BE2C (cell line): Measurements from ENCODE around the gene POC1B.
A peak's percentile ranks its signal among the peaks of the same experiment; 100 is the strongest.

Experiments used
- DNase-seq: peaks from one replicate; pipeline ENCODE4 v3.0.0-alpha.2; 2020
- H3K27me3 ChIP-seq: fragments of 250-450 bp; sonication (Bioruptor Pico); 2 replicates; pipeline ENCODE4 v1.5.1; 2020; ENCODE audit warnings: mild to moderate bottlenecking
- H3K36me3 ChIP-seq: fragments of 250-450 bp; sonication (Bioruptor Pico); 2 replicates; pipeline ENCODE4 v1.5.1; 2020; ENCODE audit warnings: mild to moderate bottlenecking
- H3K4me1 ChIP-seq: fragments of 250-450 bp; sonication (Bioruptor Pico); 2 replicates; pipeline ENCODE4 v1.5.1; 2020
- H3K4me3 ChIP-seq: 2 replicates; pipeline ENCODE4 v1.5.1; 2011; ENCODE audit warnings: low read depth, low read length
- H3K9me3 ChIP-seq: fragments of 250-450 bp; sonication (Bioruptor Pico); 2 replicates; pipeline ENCODE4 v1.5.1; 2020
- CTCF ChIP-seq: IDR thresholded peaks from 2 replicates; pipeline ENCODE4 v1.5.1; 2012; ENCODE audit warnings: mild to moderate bottlenecking, low read depth, low read length

Gene POC1B

DNA sequence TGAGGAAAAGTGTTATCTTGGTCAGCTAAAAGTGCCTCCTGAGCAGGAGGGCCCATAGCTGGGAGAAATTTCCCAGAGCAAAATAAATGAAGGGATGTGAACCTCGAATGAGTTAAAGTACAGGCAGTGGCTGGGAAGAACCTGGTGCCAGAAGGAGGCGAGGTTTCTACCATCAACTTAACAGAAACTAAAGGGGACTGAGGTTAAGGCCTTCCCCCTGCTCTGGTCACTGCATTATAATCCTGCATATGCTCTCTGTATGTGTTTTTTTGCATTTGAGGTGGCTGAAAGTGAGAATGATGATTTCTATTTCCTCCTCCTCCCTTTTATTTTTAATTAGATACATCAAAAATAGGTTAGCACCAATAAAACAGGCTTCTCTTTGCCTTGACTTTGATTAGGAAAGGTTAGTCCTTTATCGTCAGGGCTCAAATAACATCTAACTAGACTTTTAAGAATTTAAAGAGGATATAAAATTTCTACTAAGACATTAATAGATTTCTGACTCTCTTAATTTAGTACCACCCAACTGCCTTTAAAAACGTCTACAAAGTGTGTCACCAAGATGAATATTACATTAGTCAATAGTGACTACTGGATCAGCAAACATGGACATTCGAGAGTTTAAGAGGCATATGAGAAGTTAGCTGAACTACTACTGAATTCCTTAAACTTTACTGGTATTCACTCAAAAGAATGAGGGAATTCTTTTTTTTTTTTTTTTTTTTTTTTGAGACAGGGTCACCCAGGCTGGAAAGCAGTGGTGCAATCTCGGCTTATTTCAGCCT is 50.5 kb downstream of the POC1B start:
- Histone ChIP-seq H3K4me1 (no peaks in the 10 kb centered on the region), H3K4me3 (no peak overlapping the region), H3K36me3 (no peaks in the 10 kb centered on the region), H3K9me3 (no peaks in the 10 kb centered on the region), H3K27me3 (no peaks in the 10 kb centered on the region)
- no peak for DNase-seq
- TF ChIP-seq CTCF, result no peak

GRCh38 chr12:89474615-89475014 is 51.2 kb downstream of the POC1B start:
- Histone ChIP-seq H3K36me3 (no peaks in the 10 kb centered on the region), H3K9me3 (no peaks in the 10 kb centered on the region), H3K4me3 (no peak overlapping the region), H3K27me3 (no peaks in the 10 kb centered on the region), H3K4me1 (no peaks in the 10 kb centered on the region)
- DNase-seq, result no peak
- no peak for TF ChIP-seq CTCF

DNA sequence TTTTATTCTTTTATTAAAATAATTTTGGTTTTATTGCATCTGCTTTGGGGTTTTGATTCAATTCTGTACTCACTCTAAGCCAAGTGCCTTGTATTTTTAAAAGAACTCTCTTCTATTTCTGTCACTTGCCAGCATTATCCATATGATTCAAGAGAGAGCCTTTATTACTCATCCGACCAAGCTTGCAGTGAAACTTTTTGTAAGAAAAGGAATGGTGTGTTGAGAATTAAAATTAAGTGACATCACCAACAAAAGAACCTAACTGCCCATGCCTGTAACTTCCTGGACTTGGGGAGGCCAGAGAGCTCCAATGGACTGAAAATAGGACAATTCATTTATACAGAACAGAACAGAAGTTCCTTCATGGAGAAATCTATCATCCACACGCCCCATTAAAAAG is 53.3 kb downstream of the POC1B start:
- H3K4me1 ChIP-seq, result no peaks in the 10 kb centered on the region

DNA sequence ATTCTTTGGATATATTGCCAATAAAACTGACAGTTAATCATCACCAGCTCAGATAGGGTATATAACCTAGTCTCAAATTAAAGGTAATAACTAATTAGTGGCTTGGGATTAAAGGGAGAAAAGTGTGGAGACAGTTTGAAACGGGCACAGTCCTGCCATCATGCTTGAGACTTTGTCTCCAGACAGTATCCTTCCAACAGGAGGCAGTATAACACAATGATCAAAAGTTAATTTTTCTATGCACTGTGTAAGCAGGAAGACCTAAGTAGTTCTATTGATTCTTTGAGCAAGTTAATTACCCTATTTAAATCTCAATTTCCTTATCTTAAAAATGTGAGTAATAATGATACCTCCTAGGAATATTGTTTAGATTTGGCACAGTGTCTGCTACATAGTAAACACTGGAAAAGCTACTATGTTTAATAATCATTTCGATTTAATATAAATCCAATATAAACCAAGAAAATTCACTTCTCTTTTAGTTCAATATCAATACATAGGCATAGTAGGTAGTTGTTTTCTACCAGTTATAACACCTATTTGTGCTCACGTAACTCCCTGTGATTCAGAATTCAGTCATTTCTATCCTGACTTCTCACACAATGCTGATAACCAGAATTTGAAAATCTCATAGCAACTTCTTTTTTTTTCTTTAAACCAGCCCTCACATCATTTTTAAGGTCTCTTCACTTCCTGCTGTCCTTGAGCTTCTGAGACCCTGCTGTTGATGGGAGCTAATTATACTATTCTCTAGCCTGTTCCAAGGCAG is 54.9 kb downstream of the POC1B start:
- Histone ChIP-seq H3K4me3 (no peak overlapping the region), H3K27me3 (no peaks in the 10 kb centered on the region), H3K9me3 (no peaks in the 10 kb centered on the region), H3K36me3 (no peaks in the 10 kb centered on the region), H3K4me1 (no peaks in the 10 kb centered on the region)
- TF ChIP-seq CTCF, result peak; percentile 78
- DNase-seq, result no peak

More for the DNA sequence above, 53.3 kb downstream of the POC1B start:
- Histone ChIP-seq H3K9me3 (no peaks in the 10 kb centered on the region), H3K36me3 (no peaks in the 10 kb centered on the region), H3K27me3 (no peaks in the 10 kb centered on the region), H3K4me3 (no peak overlapping the region)
- DNase-seq, result no peak
- TF ChIP-seq CTCF, result no peak

GRCh38 chr12:89469361-89469760 is 56.5 kb downstream of the POC1B start:
- Histone ChIP-seq H3K27me3 (no peaks in the 10 kb centered on the region), H3K4me1 (no peaks in the 10 kb centered on the region), H3K4me3 (no peak overlapping the region), H3K36me3 (no peaks in the 10 kb centered on the region), H3K9me3 (no peaks in the 10 kb centered on the region)
- no peak for TF ChIP-seq CTCF
- no peak for DNase-seq
